Astrocyte of the cerebellum (primary cell): Measurements from ENCODE around the gene ZCCHC24.

ENCODE experiments used
- DNase-seq: peaks from one replicate; pipeline ENCODE4 v3.0.0-alpha.2; 2011; ENCODE audit warnings: low read depth
- H3K4me3 ChIP-seq: 2 replicates; pipeline ENCODE4 v1.5.1; 2011; ENCODE audit warnings: mild to moderate bottlenecking, low read depth, low read length, moderate library complexity
- CTCF ChIP-seq: IDR thresholded peaks from 2 replicates; pipeline ENCODE4 v1.5.1; 2012; ENCODE audit warnings: low read length, low read depth, moderate library complexity, mild to moderate bottlenecking; ENCODE audit errors: missing control alignments
- in situ Hi-C: cut with HindIII; loops from 2 replicates; pipeline ENCODE4 v1.10.0; 2017; ENCODE audit warnings: low sequenced_read_pairs

Gene ZCCHC24

GRCh38 chr10:79394664-79395063 is 50.8 kb downstream of the ZCCHC24 start:
- DNase-seq, result no peak
- TF ChIP-seq CTCF, result no peak
- H3K4me3 ChIP-seq, result no peak overlapping the region
- in situ Hi-C loops, result no loop called here

DNA sequence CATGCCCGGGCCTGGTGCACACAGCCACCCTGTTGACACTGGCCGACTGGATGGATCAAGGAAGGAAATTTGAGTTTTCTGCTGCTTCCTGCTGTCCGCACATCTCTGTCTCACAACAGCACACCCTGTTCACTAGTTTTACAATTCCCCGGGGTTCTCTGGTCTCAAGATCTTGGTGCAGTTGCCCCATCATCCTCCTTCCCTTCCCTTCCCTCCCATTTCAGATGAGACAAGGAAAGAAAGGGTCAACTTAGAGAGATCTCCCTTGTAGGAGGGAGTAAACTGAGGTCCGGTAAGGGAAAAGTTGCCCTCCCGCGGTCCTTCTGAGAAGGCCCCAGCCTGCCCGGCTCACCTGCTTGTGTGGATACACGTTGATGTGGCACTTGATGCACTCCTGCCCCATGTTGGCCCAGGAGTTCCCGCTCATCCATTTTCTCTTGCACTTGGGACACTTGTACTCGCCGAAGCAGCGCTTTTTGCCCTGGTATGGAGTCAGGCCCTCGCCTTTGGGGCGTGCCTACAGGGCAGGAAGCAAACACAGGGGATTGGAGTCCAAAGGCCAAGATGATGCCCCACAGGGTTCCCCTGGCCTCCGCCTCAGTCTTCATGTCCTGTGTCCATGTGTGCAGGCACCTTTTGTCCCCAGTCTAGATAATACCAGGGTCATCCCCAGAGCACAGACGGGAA is 51.4 kb downstream of the ZCCHC24 start:
- TF ChIP-seq CTCF, result no peak
- DNase-seq, result no peak
- in situ Hi-C loops, result no loop called here
- H3K4me3 ChIP-seq, result no peak overlapping the region

DNA sequence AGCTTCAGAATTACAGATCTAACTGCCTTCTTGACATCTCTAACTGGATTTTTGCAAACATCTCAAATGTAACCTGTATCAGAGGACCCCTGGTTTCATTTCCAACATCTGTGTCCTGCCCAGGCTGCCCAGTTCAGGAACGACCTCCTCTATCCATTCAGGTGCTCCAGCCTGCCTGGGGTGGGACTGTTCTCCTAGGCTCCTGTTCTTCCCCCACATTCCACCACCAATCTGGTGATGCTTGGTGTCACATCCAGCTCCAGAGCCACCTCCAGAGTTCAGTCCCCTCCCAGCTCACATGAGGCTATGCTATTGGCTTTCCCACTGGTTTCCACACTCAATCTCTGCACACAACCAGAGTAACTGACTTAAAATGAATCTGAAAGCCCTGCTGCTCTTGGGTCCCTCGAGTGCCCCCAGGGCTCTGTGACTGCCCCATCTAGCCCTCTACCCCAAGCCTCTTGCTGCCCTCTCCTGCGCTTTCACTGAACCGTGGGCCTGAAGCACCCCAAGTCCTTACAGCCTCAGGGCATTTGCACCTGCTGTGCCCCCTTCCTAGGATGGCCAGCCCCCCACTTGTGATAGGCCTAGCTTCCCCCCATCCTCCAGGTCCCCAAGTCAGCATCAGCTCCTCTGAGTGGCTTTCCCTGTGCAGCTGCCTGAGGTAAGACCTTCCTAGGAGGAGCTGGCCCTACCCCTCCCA is 52.1 kb downstream of the ZCCHC24 start:
- H3K4me3 ChIP-seq, result no peak overlapping the region
- in situ Hi-C loops, result no loop called here

GRCh38 chr10:79392506-79393176 is 52.8 kb downstream of the ZCCHC24 start:
- no peak for TF ChIP-seq CTCF
- no peak overlapping the region for H3K4me3 ChIP-seq
- DNase-seq, result no peak
- in situ Hi-C loops, result no loop called here

More for the DNA sequence above, 52.1 kb downstream of the ZCCHC24 start:
- no peak for DNase-seq
- TF ChIP-seq CTCF, result no peak

DNA sequence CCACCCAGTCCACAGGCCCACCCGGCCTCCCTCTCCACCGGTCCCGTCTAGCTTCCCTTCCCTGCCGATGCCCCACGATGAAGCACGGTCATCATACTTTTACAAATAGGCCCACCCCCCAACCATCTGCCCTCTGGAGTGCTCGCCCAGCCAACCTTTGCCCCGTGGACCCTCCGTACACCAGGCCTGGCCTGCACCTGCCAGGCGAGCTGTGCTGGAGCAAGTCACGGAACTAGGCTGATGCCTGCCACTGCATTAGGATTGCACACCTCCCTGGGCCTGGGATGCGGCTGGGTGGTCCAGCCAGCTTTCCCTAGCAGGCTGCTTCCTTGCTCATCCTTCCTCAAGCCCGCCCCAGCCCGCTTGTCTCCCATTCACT is 53.4 kb downstream of the ZCCHC24 start:
- H3K4me3 ChIP-seq, result no peak overlapping the region
- no peak for DNase-seq
- TF ChIP-seq CTCF, result no peak
- in situ Hi-C loops, result no loop called here

DNA sequence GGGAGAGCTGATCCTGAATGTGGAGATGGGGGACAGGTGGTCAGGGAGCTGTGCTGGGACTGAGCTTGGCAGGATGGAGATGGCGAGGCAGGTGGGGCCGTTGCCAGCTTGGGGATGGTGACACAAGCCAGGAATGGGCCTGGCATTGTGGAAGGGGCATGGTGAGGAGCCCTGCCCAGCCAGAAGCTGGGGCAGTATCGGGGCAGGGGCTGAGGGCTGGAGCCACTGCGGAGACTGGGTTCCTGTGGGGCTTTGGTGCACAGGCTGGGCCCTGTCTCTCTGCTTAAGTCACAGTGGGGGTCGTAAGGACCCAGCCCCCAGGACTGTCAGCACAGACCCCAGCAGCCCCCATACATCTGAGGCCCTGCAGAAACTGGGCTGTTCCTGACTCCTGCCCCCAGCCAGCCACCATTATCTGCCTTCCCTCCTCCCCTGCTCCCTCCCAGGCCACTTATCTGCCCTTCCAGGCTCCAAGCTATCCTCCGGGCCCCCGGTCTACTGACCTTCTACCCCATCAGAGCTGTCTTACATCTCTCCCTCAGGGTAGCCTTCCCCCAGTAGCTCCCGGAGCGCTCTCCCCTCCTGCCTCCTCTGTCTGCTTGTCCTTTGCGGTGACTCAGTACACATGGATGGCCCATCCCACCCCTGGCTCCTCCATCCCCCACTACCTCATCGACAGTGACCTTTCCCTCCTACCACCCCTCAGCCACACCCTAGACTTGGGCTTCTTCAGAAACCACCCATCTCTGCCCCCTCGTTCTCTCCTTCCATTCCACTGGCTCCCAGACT is 54.0 kb downstream of the ZCCHC24 start:
- DNase-seq, result no peak
- no peak for TF ChIP-seq CTCF
- in situ Hi-C loops, result no loop called here
- no peak overlapping the region for H3K4me3 ChIP-seq
